GM06990 (cell line): ENCODE results near the gene MTUS2.

Source experiments
- DNase-seq: peaks from one replicate; pipeline ENCODE4 v3.0.0-alpha.2; 2011; ENCODE audit not compliant: insufficient read length; ENCODE audit errors: extremely low read depth
- H3K27me3 ChIP-seq: replicated peaks from 2 replicates; pipeline ENCODE4 v1.6.0; 2011; ENCODE audit warnings: low read length; ENCODE audit not compliant: control insufficient read depth, insufficient read depth
- H3K36me3 ChIP-seq: 2 replicates; pipeline ENCODE4 v1.5.1; 2011; ENCODE audit warnings: low read length; ENCODE audit not compliant: control insufficient read depth, insufficient read depth
- H3K4me3 ChIP-seq: replicated peaks from 2 replicates; pipeline ENCODE4 v1.5.1; 2011; ENCODE audit warnings: low read depth, mild to moderate bottlenecking, control low read depth, low read length
- TF ChIP-seq, protein P1 (sequence below): IDR thresholded peaks from 2 replicates; pipeline ENCODE4 v1.5.1; 2011; ENCODE audit warnings: low read length, control low read depth, mild to moderate bottlenecking, inconsistent platforms; ENCODE audit not compliant: insufficient read depth, poor library complexity, severe bottlenecking

Gene MTUS2

DNA sequence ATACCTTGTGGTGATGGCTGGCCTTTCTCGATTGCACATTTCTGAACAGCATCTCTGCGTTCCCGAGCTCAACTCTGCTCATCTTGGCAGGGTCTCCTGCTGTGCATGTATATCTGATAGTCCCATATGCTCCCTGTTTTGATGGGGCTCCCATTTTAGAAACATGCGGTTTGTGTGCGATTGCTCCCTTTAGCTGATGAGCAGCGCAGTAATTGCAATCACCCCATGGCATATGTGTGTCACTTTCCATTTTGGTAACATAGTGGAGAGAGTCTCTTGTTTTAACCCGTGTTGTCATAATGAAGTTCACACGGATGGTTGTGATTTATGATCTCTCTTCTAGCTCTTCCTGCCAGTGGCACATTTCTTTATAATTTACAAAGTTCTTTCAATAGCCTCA lies 144.7 kb downstream of the MTUS2 start:
- H3K27me3 ChIP-seq: no peaks in the 10 kb centered on the region; the same call in 1 of the 2 replicates
- H3K36me3 ChIP-seq: no peaks in the 10 kb centered on the region
- H3K4me3 ChIP-seq: no peak overlapping the region
- DNase-seq: no peak
- TF ChIP-seq, protein P1, sequence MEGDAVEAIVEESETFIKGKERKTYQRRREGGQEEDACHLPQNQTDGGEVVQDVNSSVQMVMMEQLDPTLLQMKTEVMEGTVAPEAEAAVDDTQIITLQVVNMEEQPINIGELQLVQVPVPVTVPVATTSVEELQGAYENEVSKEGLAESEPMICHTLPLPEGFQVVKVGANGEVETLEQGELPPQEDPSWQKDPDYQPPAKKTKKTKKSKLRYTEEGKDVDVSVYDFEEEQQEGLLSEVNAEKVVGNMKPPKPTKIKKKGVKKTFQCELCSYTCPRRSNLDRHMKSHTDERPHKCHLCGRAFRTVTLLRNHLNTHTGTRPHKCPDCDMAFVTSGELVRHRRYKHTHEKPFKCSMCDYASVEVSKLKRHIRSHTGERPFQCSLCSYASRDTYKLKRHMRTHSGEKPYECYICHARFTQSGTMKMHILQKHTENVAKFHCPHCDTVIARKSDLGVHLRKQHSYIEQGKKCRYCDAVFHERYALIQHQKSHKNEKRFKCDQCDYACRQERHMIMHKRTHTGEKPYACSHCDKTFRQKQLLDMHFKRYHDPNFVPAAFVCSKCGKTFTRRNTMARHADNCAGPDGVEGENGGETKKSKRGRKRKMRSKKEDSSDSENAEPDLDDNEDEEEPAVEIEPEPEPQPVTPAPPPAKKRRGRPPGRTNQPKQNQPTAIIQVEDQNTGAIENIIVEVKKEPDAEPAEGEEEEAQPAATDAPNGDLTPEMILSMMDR: no peak

DNA sequence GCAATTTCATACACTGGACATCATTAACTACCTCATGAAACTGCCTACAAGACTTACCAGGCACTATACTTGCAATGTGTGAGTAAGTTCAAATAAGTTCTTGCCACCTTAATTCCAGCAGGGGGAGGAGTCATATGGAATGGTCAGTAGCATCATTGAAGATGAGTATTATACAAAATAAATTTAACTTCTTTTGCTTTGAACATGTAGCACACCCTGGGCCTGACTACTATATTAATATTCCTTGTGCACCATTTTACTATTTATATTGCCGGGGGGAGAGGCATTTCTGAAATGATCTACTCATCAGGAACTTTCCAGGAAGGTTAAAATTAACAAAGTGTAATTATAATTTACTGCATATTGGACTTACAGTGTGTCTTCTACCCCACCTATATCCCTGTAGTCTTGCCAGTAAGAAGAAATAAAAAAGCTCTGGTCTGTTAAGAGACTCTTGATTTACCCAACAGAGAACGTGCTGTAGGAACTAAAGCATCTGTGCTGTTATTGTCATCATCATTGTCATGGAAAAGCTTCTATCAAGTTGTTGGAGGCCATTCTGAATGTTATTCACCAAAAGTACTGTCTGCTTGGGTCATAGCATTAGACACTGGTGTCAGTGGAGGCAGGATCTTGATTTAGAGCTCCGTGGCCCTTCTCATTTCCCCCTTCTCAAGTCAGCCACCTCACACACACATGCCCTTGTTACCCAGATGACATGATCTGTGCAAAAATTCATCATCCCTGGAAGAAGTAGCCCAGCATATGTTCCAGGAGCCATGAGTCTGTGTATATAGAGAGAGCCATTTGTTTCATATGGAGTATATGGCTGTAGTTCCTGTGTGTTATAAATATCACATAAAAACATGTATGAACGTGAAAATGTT lies 147.1 kb downstream of the MTUS2 start:
- DNase-seq: no peak
- Histone ChIP-seq H3K27me3 (no peaks in the 10 kb centered on the region; the same call in 1 of the 2 replicates), H3K4me3 (no peak overlapping the region), H3K36me3 (no peaks in the 10 kb centered on the region)
- TF ChIP-seq, protein P1: no peak

DNA sequence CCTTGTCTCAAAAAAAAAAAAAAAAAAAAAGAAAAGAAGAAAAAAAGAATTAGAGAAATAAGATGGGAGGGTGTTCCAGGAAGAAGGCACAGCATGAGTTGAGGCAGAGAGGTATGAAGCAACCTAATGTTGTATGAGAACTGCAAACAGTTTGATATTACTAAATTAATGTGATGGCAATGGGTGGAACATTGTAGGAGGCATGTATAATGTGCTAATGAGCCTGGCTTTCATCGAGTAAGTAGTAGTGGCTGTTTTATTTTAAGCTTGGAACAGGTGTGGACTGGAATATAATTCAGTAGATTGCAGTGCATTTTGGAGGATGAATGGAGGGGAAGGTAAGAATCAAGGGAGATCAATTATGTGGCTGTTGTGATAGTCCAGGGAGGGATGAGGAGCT lies 156.1 kb downstream of the MTUS2 start:
- TF ChIP-seq, protein P1: no peak
- Histone ChIP-seq H3K27me3 (0 out of 2 replicates have a peak, but pooled peaks cover 1% of the 10 kb centered on the region), H3K4me3 (no peak overlapping the region), H3K36me3 (no peaks in the 10 kb centered on the region)
- no peak for DNase-seq

DNA sequence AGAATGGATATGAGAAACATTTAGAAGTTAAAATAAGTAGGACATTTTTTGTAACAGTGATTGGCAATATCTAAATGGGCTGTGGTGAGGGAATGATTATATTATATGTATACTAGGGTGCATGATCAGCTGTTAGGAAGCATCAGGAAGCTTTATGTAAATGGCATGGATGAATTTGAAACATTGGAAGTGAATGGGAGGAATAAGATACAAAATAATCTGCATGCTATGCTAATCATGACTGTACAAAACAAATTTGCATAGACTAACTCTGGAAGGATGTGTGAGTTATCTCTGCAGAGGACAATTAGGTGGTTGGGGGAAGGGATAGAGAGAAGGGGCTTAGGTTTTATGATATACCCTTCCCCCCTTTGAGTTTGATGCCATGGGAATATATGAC lies 156.5 kb downstream of the MTUS2 start:
- Histone ChIP-seq H3K4me3 (no peak overlapping the region), H3K27me3 (0 out of 2 replicates have a peak, but pooled peaks cover 1% of the 10 kb centered on the region), H3K36me3 (no peaks in the 10 kb centered on the region)
- no peak for DNase-seq
- TF ChIP-seq, protein P1: no peak

DNA sequence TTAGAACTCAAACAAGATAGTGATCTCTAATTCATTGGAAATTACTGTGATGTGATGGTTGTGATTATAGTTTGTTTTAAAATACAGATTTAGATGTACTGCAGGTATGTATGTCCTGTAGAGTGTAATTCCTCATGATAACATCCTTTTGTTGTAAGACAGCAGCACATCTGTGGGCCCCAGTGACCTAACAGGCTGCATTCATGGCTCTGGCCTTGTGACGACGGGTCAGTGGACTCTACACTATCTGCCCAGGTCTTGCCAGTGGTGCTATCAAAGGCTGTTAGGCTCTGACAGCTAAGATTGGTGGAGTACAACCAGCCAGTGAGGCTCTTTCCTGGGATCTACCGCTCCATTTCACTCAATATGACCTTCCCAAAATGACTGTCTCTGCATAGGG lies 158.4 kb downstream of the MTUS2 start:
- no peak for DNase-seq
- TF ChIP-seq, protein P1: no peak
- 0 out of 2 replicates have a peak, but pooled peaks cover 1% of the 10 kb centered on the region for H3K27me3 ChIP-seq

More for the DNA sequence above, 158.4 kb downstream of the MTUS2 start:
- Histone ChIP-seq H3K4me3 (no peak overlapping the region), H3K36me3 (no peaks in the 10 kb centered on the region)
